HFF-Myc (cell line): ENCODE results near the gene HINT3.

Experiments used
- DNase-seq: peaks from one replicate; pipeline ENCODE4 v3.0.0-alpha.2; 2011; ENCODE audit warnings: low read depth; ENCODE audit errors: extremely low read depth
- H3K4me3 ChIP-seq: replicated peaks from 2 replicates; pipeline ENCODE4 v1.5.1; 2011; ENCODE audit warnings: low read depth, mild to moderate bottlenecking, control low read depth, low read length
- TF ChIP-seq, protein P1 (sequence below): IDR thresholded peaks from 2 replicates; pipeline ENCODE4 v1.5.1; 2012; ENCODE audit warnings: mild to moderate bottlenecking, low read depth, low read length, control low read depth; ENCODE audit errors: missing control alignments

HINT3 gene

DNA sequence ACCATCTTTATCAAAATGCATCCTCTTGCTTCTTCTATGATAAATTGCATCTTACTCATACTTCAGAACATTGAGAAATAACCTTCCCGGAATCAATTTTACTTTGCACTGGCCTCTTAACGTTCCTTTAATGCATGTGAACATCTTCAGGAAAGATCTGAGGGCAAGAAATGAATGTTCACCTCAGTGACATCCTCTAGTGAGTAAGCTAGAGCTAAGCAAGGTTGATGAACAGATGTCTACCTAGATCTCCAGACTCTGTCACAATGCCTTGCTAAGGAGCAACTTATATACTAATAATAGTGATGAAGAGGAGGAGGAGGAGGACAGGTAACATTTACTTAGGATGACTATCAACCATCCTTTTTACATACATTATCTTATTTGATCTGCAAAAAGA lies 16.8 kb upstream of the HINT3 start:
- H3K4me3 ChIP-seq = no peak overlapping the region
- TF ChIP-seq, protein P1, sequence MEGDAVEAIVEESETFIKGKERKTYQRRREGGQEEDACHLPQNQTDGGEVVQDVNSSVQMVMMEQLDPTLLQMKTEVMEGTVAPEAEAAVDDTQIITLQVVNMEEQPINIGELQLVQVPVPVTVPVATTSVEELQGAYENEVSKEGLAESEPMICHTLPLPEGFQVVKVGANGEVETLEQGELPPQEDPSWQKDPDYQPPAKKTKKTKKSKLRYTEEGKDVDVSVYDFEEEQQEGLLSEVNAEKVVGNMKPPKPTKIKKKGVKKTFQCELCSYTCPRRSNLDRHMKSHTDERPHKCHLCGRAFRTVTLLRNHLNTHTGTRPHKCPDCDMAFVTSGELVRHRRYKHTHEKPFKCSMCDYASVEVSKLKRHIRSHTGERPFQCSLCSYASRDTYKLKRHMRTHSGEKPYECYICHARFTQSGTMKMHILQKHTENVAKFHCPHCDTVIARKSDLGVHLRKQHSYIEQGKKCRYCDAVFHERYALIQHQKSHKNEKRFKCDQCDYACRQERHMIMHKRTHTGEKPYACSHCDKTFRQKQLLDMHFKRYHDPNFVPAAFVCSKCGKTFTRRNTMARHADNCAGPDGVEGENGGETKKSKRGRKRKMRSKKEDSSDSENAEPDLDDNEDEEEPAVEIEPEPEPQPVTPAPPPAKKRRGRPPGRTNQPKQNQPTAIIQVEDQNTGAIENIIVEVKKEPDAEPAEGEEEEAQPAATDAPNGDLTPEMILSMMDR = no peak
- no peak for DNase-seq

DNA sequence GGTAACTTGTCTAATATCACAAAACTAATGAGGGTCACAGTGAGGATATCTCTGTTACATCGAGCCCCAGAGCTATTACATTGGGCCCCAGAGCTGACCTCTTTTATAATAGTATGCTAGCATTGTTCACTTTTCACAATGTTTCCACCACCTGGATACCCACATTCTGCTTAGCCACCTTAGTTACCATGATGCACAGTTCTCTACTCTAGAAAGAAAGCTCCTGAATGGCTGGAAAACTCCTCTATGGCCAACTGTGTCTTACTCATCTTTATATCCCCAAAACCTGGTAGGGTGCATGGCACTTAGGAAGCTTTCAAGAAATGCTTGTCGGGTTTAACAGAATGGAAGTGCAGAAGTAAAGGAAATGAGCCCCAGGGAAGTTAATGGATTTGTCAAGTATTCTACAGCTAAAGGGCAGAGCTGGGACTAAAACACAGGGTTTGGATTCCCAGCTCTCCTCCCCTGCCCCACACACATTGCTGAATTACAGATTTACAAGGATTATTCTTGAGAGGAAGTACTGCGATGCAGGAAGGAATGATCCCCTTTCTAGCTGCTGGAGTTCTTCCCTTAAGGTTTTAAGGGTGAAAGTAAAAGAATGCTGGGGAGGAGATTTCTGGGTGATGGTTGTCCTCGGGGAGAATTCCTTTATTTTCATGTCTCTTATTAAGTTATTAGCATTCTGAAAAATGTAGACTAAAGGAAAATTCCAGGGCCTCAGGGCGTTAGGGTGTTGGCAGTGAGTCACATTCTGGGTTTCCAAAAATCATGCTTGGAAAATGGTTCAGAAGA lies 16.1 kb upstream of the HINT3 start:
- TF ChIP-seq, protein P1 = no peak
- no peak overlapping the region for H3K4me3 ChIP-seq
- no peak for DNase-seq

DNA sequence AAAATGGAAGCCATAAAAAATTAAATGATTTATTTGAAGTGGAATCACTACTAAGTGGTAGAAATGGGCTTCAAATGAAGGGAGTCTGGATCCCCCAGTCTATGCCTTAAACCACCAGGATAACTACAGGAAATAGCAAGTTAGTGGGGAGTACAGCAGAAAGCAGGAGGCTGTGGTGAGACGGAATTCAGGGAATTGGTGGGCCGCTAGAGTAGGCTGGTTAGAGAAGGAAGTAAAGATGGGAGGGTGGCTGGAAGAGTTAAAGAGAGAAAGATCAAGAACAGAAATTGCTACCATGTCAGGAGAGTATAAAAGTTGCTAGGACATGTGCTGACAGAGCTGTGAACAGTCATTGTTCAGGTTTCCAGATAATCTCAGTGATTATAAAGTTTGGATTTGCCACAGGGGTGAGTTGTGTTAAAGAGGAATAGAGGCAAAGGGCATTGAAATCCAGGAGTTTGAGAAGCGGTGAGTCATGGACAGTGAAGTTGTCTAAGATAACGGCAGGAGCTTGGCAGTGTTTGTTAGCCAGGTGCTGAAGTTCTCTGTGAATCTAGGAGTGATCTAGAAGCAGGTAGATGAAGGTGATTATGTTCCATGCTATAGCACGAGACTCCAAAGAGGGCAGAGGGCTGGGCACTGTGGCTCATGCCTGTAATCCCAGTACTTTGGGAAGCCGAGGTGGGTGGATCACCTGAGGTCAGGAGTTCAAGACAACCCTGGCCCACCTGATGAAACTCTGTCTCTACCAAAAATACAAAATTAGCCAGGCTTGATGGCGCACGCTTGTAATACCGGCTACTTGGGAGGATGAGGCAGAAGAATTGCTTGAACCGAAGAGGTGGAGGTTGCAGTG lies 13.7 kb upstream of the HINT3 start:
- no peak overlapping the region for H3K4me3 ChIP-seq
- no peak for DNase-seq
- TF ChIP-seq, protein P1 = no peak

DNA sequence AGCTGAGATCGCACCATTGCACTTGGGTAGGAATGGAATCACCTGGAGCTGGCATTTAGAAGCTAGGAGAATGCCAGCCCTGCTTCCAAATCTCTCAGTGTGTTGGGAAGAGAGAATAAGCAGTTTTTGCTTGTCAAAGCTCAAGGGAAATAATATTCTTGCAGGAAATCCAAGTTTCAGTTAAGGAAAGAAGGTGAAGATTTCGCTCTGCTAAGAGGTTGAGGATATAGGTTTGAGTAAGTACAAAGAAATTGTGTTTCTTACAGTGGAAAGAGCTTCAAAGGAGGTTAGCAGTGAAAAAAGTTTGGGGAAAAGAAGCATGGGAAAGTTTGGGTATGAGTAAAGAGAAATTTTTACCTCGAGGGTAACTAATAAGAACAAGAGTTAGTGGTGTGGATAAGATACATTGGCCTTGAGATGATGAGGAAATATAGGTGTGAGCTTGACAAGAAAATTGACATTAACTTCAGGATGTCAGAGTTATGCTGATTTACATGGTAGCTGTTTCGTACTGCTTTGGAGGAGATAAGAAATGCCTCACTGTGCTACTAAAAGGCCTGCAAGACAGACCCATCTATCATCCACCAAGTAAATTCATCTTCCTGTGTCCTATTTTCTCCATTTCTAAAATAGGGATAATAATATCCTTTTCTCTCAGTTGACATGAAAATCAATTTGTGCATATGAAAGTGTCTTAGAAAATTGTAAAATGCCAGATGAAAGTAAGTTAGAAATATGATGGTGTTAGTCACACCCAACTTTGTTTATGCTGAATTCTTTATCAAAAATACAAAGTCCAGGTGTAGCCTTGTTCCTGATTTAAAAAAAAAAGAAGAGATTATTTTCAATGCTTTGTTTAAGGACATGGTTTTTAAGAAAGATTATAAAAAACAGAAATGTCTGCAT lies 12.8 kb upstream of the HINT3 start:
- TF ChIP-seq, protein P1 = no peak
- no peak for DNase-seq
- no peak overlapping the region for H3K4me3 ChIP-seq

DNA sequence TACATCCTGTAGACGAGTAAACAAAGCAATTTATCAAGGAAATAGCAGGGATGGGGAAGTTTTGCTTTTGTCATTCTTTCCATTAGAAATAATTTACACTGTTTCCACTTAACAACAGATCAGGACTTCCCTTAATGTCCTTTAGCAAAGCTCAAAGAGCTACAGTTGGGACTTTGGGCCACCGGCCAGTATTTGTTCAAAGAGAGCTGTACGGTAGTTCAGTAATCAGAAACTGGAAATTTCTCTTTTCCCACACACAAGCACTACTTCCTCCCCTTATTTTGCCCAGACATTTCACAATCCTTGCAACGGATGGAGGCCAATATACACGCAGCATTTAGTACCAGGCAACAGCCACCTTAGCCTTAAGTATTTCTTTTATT lies 12.1 kb upstream of the HINT3 start:
- no peak overlapping the region for H3K4me3 ChIP-seq
- TF ChIP-seq, protein P1 = no peak
- DNase-seq = no peak

DNA sequence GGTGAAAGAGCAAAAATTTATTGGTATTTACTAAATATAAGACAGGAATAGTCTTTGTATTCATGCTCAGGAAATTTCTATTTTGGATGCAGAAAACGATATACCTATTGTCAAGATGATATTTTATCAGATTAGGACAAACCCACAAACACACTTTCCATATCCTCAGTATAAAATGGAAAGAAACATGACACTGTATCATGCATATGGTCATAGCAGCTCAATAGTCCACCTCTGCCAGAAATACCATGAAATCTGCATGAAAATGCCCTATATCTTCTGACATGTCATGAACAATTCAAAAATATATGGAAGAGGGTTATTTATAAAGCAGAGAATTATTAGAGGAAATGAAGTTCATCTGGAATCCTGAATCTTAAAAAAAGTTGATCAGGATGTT lies 11.7 kb upstream of the HINT3 start:
- no peak overlapping the region for H3K4me3 ChIP-seq
- TF ChIP-seq, protein P1 = no peak
- no peak for DNase-seq
